ENCODE measurements around the gene DYNC2I2. TPM values are rescaled to one million over a fixed set of nuclear protein-coding genes. Genes with fewer than 3 reads are reported as not detected.
A peak's percentile ranks its signal among the peaks of the same experiment; 100 is the strongest.

DYNC2I2 gene
- total and polyA plus RNA-seq, 2 of the 4 experiments (the other 2 are of a cell fraction) = 33.7 to 37.1 TPM

- intact Hi-C loops (cut with micrococcal nuclease) (no loop called here), dilution Hi-C loops (cut with HindIII; ENCODE audit: low sequenced_read_pairs, unreplicated experiment) (no loop called here), in situ Hi-C loops (cut with MboI; ENCODE audit: low sequenced_read_pairs) (no loop called here)
- Histone ChIP-seq H2AFZ (replicated peaks; ENCODE audit: low read length, poor library complexity) (peak overlapping the region; percentile 82), H2BK5ac (ENCODE audit: low read depth, low read length, poor library complexity, severe bottlenecking) (peak overlapping the region; percentile 61), H3K9me3 (ENCODE audit: control insufficient read depth, insufficient read depth, low read length) (no peaks in the 10 kb centered on the region), H4K8ac (ENCODE audit: low read depth in 2 of 2, low read length in 2 of 2) (peak overlapping the region; percentile 71 to 97), H3K18ac (ENCODE audit: low read depth, low read length) (peak overlapping the region; percentile 43), H3K4me3 (ENCODE audit: insufficient read depth, low read depth, low read length) (peak overlapping the region; percentile 57), H3K27ac (ENCODE audit: insufficient read depth, low read length) (peak overlapping the region; percentile 68), H2AK5ac (ENCODE audit: low read depth, low read length) (peak overlapping the region; percentile 86), H3K9ac (ENCODE audit: low read depth, low read length) (peak overlapping the region; percentile 82), H3K4ac (ENCODE audit: low read depth, low read length) (peak overlapping the region; percentile 98), H3K14ac (replicated peaks; ENCODE audit: low read depth, low read length) (peak overlapping the region; percentile 100), H3K79me1 (ENCODE audit: low read depth in 1 of 2, low read length in 2 of 2) (peaks cover 27 to 53% of the 10 kb centered on the region in 2 experiments), H3K4me1 (ENCODE audit: control insufficient read depth, insufficient read depth, low read length) (peaks cover 17% of the 10 kb centered on the region), H3K56ac (ENCODE audit: extremely low read depth, insufficient read depth, low read length) (peak overlapping the region; percentile 78), H3K4me2 (ENCODE audit: low read depth, low read length) (peak overlapping the region; percentile 93), H4K91ac (ENCODE audit: insufficient read depth, low read depth, low read length) (peak overlapping the region; percentile 78), H2BK20ac (ENCODE audit: low read depth, low read length) (peak overlapping the region; percentile 12; the same call in 1 of the 2 replicates), H2AK9ac (replicated peaks; ENCODE audit: low read depth, low read length, poor library complexity) (peak overlapping the region; percentile 99), H4K5ac (ENCODE audit: low read depth, low read length) (peak overlapping the region; percentile 78), H4K20me1 (ENCODE audit: insufficient read depth, low read length) (no peaks in the 10 kb centered on the region), H2BK120ac (ENCODE audit: low read depth, low read length) (peak overlapping the region; percentile 61), H3K23ac (ENCODE audit: low read depth, low read length) (peak overlapping the region; percentile 98), H2BK15ac (ENCODE audit: low read depth, low read length) (peak overlapping the region; percentile 33; the same call in 1 of the 3 replicates), H3K9me1 (ENCODE audit: insufficient read depth, low read length) (peaks cover 22% of the 10 kb centered on the region), H3K36me3 (ENCODE audit: control insufficient read depth, insufficient read depth, low read length) (no peaks in the 10 kb centered on the region), H3K27me3 (ENCODE audit: control insufficient read depth, insufficient read depth, low read length) (no peaks in the 10 kb centered on the region)
- WGBS, 2 experiments (ENCODE audit: extremely low coverage in 2 of 2, insufficient read length in 1 of 2) = 4% methylated on average over 12 of the region's 15 CpGs; no CpG with 5 or more reads in 1 of the 2 experiments
- BruUV-seq (replicated peaks) = no TSS peak
- CTCF ChIA-PET = interaction anchor here (0.8 kb wide), 1 partner anchor 49 kb away, joined by 3 read pairs; no protein-coding TSS in a partner anchor
- ATAC-seq (ENCODE audit: low read depth) (peak; percentile 35), DNase-seq (peak; percentile 76)
- POLR2A ChIA-PET (ENCODE audit: unreplicated experiment) = no interaction called here
- TF ChIP-seq FOS (IDR thresholded peaks at IDR 0.05; ENCODE audit: low read depth, low read length) = no peak
- TF ChIP-seq MAZ (IDR thresholded peaks at IDR 0.05; ENCODE audit: borderline replicate concordance, low read depth, low read length) = peak; percentile 43; the same call in 1 of the 2 replicates
- TF ChIP-seq RFX5 (IDR thresholded peaks at IDR 0.05; ENCODE audit: low read depth, low read length) = no peak
- TF ChIP-seq SMC3 (IDR thresholded peaks at IDR 0.05; ENCODE audit: low read depth, low read length) = no peak
- no peak for TF ChIP-seq CEBPB (IDR thresholded peaks at IDR 0.05; ENCODE audit: low read depth, low read length)
- TF ChIP-seq MAFK (IDR thresholded peaks at IDR 0.05; ENCODE audit: low read depth, low read length) = no peak
- no peak for TF ChIP-seq MXI1 (IDR thresholded peaks at IDR 0.05; ENCODE audit: borderline replicate concordance, low read depth, low read length)
- no peak for TF ChIP-seq CHD1 (IDR thresholded peaks at IDR 0.05; ENCODE audit: low read depth, low read length)
- no peak for TF ChIP-seq NFE2L2 (IDR thresholded peaks at IDR 0.05; ENCODE audit: low read depth, low read length)
- TF ChIP-seq, protein P1, sequence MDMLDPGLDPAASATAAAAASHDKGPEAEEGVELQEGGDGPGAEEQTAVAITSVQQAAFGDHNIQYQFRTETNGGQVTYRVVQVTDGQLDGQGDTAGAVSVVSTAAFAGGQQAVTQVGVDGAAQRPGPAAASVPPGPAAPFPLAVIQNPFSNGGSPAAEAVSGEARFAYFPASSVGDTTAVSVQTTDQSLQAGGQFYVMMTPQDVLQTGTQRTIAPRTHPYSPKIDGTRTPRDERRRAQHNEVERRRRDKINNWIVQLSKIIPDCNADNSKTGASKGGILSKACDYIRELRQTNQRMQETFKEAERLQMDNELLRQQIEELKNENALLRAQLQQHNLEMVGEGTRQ (IDR thresholded peaks at IDR 0.05; ENCODE audit: low read depth, low read length) = peak; percentile 90
- TF ChIP-seq POLR2A (IDR thresholded peaks at IDR 0.05; ENCODE audit: low read depth, low read length) = peak; percentile 66; the same call in 1 of the 2 replicates
Measured at GRCh38 chr9:128684325-128685199, 27.9 kb upstream of the DYNC2I2 start.
